Measurements from ENCODE around the gene TRAP1. TPM values are rescaled to one million over a fixed set of nuclear protein-coding genes. Genes with fewer than 3 reads are reported as not detected.

The TRAP1 gene
- total RNA-seq, 1 experiment from 2014 or later = 173 TPM

DNA sequence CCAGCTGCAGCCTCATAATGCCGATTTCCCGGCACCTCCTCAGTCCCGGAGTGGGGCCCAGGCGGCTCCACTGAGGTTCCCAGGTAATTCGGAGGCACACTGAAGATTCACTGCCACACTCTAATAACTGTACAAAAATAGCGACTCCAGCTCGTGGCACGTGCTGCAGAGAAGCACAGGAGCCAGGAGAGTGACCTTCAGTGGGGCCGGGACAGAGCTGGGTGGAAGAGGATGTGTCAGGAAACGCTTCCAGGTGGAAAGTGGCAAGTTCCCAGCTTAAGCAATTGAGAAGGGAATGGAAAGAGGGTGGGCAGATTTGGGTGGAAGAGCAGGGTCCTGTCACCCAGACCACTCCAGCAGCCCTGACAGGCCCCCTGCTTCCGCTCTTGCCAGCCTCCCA lies 3.1 kb upstream of the TRAP1 start:
- no peaks in the 10 kb centered on the region for H3K27me3 Mint-ChIP-seq (ENCODE audit: insufficient read depth, unreplicated experiment)
- no peaks in the 10 kb centered on the region for H3K27me3 ChIP-seq (replicated peaks; ENCODE audit: control insufficient read depth, insufficient read depth, low read length)
- TF ChIP-seq, protein P1, sequence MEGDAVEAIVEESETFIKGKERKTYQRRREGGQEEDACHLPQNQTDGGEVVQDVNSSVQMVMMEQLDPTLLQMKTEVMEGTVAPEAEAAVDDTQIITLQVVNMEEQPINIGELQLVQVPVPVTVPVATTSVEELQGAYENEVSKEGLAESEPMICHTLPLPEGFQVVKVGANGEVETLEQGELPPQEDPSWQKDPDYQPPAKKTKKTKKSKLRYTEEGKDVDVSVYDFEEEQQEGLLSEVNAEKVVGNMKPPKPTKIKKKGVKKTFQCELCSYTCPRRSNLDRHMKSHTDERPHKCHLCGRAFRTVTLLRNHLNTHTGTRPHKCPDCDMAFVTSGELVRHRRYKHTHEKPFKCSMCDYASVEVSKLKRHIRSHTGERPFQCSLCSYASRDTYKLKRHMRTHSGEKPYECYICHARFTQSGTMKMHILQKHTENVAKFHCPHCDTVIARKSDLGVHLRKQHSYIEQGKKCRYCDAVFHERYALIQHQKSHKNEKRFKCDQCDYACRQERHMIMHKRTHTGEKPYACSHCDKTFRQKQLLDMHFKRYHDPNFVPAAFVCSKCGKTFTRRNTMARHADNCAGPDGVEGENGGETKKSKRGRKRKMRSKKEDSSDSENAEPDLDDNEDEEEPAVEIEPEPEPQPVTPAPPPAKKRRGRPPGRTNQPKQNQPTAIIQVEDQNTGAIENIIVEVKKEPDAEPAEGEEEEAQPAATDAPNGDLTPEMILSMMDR (IDR thresholded peaks at IDR 0.05; ENCODE audit: insufficient read depth in 1 of 2, low read depth in 1 of 2, low read length in 1 of 2, severe bottlenecking in 1 of 2, unreplicated experiment in 1 of 2) = no peak
- peak overlapping the region; percentile 55 for H3K4me3 Mint-ChIP-seq (ENCODE audit: unreplicated experiment)
- CTCF ChIA-PET = no interaction called here
- H3K27ac Mint-ChIP-seq (ENCODE audit: unreplicated experiment) = no peak overlapping the region
- H3K9me3 Mint-ChIP-seq (ENCODE audit: unreplicated experiment) = no peaks in the 10 kb centered on the region
- H3K36me3 Mint-ChIP-seq (ENCODE audit: insufficient read depth, unreplicated experiment) = peaks cover 13% of the 10 kb centered on the region
- DNase-seq = no peak
- POLR2A ChIA-PET = no interaction called here
- no peak overlapping the region for H3K4me3 ChIP-seq (ENCODE audit: low read depth, low read length)
- H3K36me3 ChIP-seq (ENCODE audit: control insufficient read depth, insufficient read depth, low read length) = no peaks in the 10 kb centered on the region
- H3K4me1 ChIP-seq = peaks cover 9% of the 10 kb centered on the region; the same call in 1 of the 2 replicates
- no peaks in the 10 kb centered on the region for H3K9me3 ChIP-seq
- intact Hi-C loops (cut with micrococcal nuclease; ENCODE audit: unreplicated experiment) = no loop called here
- no peaks in the 10 kb centered on the region for H3K4me1 Mint-ChIP-seq (ENCODE audit: low read depth, unreplicated experiment)
- BruUV-seq (replicated peaks) = no TSS peak

DNA sequence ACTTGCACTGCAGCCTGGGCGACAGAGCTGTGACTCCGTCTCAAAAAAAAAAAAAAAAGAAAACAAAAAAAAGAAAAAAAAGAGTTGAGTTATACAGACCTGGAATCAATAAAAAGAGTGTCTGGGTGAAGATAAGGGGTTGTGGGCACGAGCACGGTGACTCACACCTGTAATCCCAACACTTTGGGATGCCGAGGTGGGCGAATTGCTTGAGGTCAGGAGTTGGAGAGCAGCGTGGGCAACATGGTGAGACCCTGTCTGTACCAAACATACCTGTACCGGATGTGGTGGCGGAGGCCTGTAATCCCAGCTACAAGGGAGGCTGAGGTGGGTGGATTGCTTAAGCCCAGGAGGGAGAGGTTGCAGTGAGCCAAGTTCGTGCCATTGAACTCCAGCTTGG lies 1.3 kb upstream of the TRAP1 start:
- peak overlapping the region; percentile 79 for H3K4me3 Mint-ChIP-seq (ENCODE audit: unreplicated experiment)
- TF ChIP-seq, protein P1 (IDR thresholded peaks at IDR 0.05; ENCODE audit: insufficient read depth in 1 of 2, low read depth in 1 of 2, low read length in 1 of 2, severe bottlenecking in 1 of 2, unreplicated experiment in 1 of 2) = no peak
- Histone ChIP-seq H3K4me3 (ENCODE audit: low read depth, low read length) (no peak overlapping the region), H3K4me1 (peaks cover 9% of the 10 kb centered on the region; the same call in 1 of the 2 replicates), H3K36me3 (ENCODE audit: control insufficient read depth, insufficient read depth, low read length) (no peaks in the 10 kb centered on the region), H3K9me3 (no peaks in the 10 kb centered on the region), H3K27me3 (replicated peaks; ENCODE audit: control insufficient read depth, insufficient read depth, low read length) (no peaks in the 10 kb centered on the region)
- H3K4me1 Mint-ChIP-seq (ENCODE audit: low read depth, unreplicated experiment) = peaks cover 13% of the 10 kb centered on the region
- no peaks in the 10 kb centered on the region for H3K9me3 Mint-ChIP-seq (ENCODE audit: unreplicated experiment)
- peaks cover 20% of the 10 kb centered on the region for H3K36me3 Mint-ChIP-seq (ENCODE audit: insufficient read depth, unreplicated experiment)
- no peaks in the 10 kb centered on the region for H3K27me3 Mint-ChIP-seq (ENCODE audit: insufficient read depth, unreplicated experiment)
- BruUV-seq (replicated peaks) = no TSS peak
- no peak for DNase-seq
- ChIA-PET POLR2A (interaction anchor here (0.6 kb wide), 1 partner anchor 281 kb away, joined by 9 read pairs; no protein-coding TSS in a partner anchor), CTCF (interaction anchor here (0.6 kb wide), 1 partner anchor 15 kb away, joined by 3 read pairs; no protein-coding TSS in a partner anchor)
- no peak overlapping the region for H3K27ac Mint-ChIP-seq (ENCODE audit: unreplicated experiment)
- intact Hi-C loops (cut with micrococcal nuclease; ENCODE audit: unreplicated experiment) = no loop called here

DNA sequence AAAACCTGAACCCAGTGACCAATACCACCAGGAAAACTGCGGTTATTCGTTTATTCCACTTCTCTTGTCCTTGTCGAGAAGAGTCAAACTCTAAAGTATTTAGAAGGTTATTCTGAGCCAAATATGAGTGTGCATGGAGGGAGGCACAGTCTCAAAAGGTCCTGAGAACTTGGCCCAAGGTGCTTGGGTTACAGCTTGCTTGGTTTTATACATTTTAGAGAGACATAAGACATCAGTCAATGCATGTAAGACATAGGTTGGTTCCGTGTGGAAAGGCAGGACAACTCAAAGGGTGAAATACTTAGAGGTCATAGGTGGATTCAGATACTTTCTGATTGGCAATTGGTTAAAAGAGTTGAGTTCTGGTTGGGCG lies 681 bp upstream of the TRAP1 start:
- TF ChIP-seq, protein P1 (IDR thresholded peaks at IDR 0.05; ENCODE audit: insufficient read depth in 1 of 2, low read depth in 1 of 2, low read length in 1 of 2, severe bottlenecking in 1 of 2, unreplicated experiment in 1 of 2) = no peak
- Mint-ChIP-seq H3K27ac (ENCODE audit: unreplicated experiment) (peak overlapping the region; percentile 76), H3K4me1 (ENCODE audit: low read depth, unreplicated experiment) (peaks cover 19% of the 10 kb centered on the region), H3K4me3 (ENCODE audit: unreplicated experiment) (peak overlapping the region; percentile 79), H3K36me3 (ENCODE audit: insufficient read depth, unreplicated experiment) (peaks cover 26% of the 10 kb centered on the region), H3K27me3 (ENCODE audit: insufficient read depth, unreplicated experiment) (no peaks in the 10 kb centered on the region), H3K9me3 (ENCODE audit: unreplicated experiment) (no peaks in the 10 kb centered on the region)
- Histone ChIP-seq H3K36me3 (ENCODE audit: control insufficient read depth, insufficient read depth, low read length) (no peaks in the 10 kb centered on the region), H3K9me3 (no peaks in the 10 kb centered on the region), H3K4me1 (peaks cover 9% of the 10 kb centered on the region; the same call in 1 of the 2 replicates), H3K27me3 (replicated peaks; ENCODE audit: control insufficient read depth, insufficient read depth, low read length) (no peaks in the 10 kb centered on the region), H3K4me3 (ENCODE audit: low read depth, low read length) (peak overlapping the region; percentile 98)
- POLR2A ChIA-PET = interaction anchor here (0.6 kb wide), 1 partner anchor 280 kb away, joined by 9 read pairs; no protein-coding TSS in a partner anchor
- intact Hi-C loops (cut with micrococcal nuclease; ENCODE audit: unreplicated experiment) = no loop called here
- BruUV-seq (replicated peaks) = TSS peak; percentile 92
- CTCF ChIA-PET = interaction anchor here (0.6 kb wide), 1 partner anchor 14 kb away, joined by 3 read pairs; no protein-coding TSS in a partner anchor
- no peak for DNase-seq
